GM06990 (cell line): Measurements from ENCODE around the gene GIPC3.

ENCODE experiments used
- DNase-seq: peaks from one replicate; pipeline ENCODE4 v3.0.0-alpha.2; 2011; ENCODE audit not compliant: insufficient read length; ENCODE audit errors: extremely low read depth
- H3K27me3 ChIP-seq: replicated peaks from 2 replicates; pipeline ENCODE4 v1.6.0; 2011; ENCODE audit warnings: low read length; ENCODE audit not compliant: control insufficient read depth, insufficient read depth
- H3K36me3 ChIP-seq: 2 replicates; pipeline ENCODE4 v1.5.1; 2011; ENCODE audit warnings: low read length; ENCODE audit not compliant: control insufficient read depth, insufficient read depth
- H3K4me3 ChIP-seq: replicated peaks from 2 replicates; pipeline ENCODE4 v1.5.1; 2011; ENCODE audit warnings: low read depth, mild to moderate bottlenecking, control low read depth, low read length
- TF ChIP-seq, protein P1 (sequence below): IDR thresholded peaks from 2 replicates; pipeline ENCODE4 v1.5.1; 2011; ENCODE audit warnings: low read length, control low read depth, mild to moderate bottlenecking, inconsistent platforms; ENCODE audit not compliant: insufficient read depth, poor library complexity, severe bottlenecking

GIPC3 gene

DNA sequence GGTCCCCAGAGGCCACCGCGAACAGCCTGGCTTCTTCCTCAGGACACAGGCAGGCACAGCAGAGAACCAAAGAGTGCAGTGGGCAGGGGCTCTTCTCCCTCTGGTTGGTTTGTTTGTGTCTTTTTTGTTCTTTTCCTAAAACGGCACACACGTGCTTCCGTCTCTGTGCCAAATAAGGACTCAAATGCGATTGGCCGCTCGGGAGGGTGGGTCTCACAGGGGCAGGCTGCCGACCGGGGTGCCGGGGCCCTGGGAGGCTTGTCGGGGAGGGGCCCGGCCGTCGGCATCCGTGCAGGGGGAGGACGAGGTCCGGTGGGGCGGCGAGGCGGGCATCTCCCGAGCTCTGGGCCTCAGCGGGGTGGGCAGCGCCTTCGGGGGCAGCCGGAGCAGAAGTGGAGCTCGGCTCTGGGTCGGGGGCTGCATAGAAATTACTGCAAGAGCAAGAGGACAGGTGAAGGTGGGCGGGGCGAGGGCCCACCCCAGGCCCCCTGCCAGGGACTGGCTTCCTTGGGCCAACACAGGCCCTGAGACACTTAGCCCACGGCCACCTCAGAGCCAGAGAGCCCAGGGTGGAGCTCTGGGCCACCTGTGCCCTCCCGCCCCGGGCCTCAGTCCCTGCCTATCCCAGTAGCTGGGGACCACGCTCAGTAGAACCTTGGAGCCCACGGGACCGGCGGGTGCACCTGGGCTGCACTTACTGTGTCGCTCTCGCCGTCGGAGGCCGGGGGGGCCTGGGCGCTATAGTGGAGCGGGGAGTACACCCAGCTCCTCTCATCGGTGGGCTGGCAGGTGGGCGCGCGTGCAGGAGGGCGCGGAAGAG lies 47.7 kb downstream of the GIPC3 start:
- peaks cover 13% of the 10 kb centered on the region for H3K36me3 ChIP-seq
- H3K4me3 ChIP-seq = no peak overlapping the region
- H3K27me3 ChIP-seq = no peaks in the 10 kb centered on the region
- no peak for DNase-seq
- TF ChIP-seq, protein P1, sequence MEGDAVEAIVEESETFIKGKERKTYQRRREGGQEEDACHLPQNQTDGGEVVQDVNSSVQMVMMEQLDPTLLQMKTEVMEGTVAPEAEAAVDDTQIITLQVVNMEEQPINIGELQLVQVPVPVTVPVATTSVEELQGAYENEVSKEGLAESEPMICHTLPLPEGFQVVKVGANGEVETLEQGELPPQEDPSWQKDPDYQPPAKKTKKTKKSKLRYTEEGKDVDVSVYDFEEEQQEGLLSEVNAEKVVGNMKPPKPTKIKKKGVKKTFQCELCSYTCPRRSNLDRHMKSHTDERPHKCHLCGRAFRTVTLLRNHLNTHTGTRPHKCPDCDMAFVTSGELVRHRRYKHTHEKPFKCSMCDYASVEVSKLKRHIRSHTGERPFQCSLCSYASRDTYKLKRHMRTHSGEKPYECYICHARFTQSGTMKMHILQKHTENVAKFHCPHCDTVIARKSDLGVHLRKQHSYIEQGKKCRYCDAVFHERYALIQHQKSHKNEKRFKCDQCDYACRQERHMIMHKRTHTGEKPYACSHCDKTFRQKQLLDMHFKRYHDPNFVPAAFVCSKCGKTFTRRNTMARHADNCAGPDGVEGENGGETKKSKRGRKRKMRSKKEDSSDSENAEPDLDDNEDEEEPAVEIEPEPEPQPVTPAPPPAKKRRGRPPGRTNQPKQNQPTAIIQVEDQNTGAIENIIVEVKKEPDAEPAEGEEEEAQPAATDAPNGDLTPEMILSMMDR = no peak

- Histone ChIP-seq H3K36me3 (peaks cover 18% of the 10 kb centered on the region), H3K4me3 (no peak overlapping the region), H3K27me3 (no peaks in the 10 kb centered on the region)
- DNase-seq = no peak
- TF ChIP-seq, protein P1 = no peak
Observed at GRCh38 chr19:3633559-3633988, 48.3 kb downstream of the GIPC3 start.

GRCh38 chr19:3634496-3635045 lies 49.3 kb downstream of the GIPC3 start:
- Histone ChIP-seq H3K36me3 (peaks cover 25% of the 10 kb centered on the region), H3K4me3 (no peak overlapping the region)

DNA sequence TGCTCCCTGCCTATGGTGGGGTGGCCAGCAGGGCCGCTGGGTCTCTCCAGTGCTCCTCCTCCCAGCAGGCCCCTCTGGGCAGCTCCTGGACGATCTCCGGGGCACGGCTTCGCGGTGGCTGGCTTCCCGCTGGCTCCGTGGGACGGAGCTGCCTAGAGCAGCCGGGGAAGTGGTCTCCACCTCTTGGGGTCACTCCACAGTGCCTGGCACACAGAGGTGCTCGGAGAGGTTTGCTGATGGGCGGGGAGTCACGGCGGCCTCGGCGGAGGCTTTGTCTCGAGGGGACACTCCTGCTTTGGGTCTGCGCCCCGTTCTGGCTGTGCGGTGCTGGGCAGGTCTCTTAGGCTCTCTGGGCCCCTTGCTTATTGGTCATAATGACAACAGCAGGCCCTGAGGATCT lies 51.2 kb downstream of the GIPC3 start:
- TF ChIP-seq, protein P1 = no peak
- H3K27me3 ChIP-seq = no peaks in the 10 kb centered on the region
- no peak for DNase-seq
- no peak overlapping the region for H3K4me3 ChIP-seq
- peaks cover 23% of the 10 kb centered on the region for H3K36me3 ChIP-seq

More at GRCh38 chr19:3634496-3635045, 49.3 kb downstream of the GIPC3 start:
- TF ChIP-seq, protein P1 = no peak
- H3K27me3 ChIP-seq = no peaks in the 10 kb centered on the region
- no peak for DNase-seq

- H3K36me3 ChIP-seq = peaks cover 23% of the 10 kb centered on the region
- TF ChIP-seq, protein P1 = no peak
- DNase-seq = no peak
- H3K4me3 ChIP-seq = no peak overlapping the region
- H3K27me3 ChIP-seq = no peaks in the 10 kb centered on the region
Observed at GRCh38 chr19:3636962-3637361, 51.7 kb downstream of the GIPC3 start.
